Hepatocyte (in vitro differentiated cells): Measurements from ENCODE around the gene SDF4.

ENCODE experiments used
- EZH2phosphoT487 ChIP-seq: fragments of 200-600 bp; sonication (generic); IDR thresholded peaks from one replicate; pipeline ENCODE4 v1.6.1; 2018; ENCODE audit warnings: antibody characterized with exemption, mild to moderate bottlenecking, low read depth, moderate library complexity; ENCODE audit not compliant: unreplicated experiment, severe bottlenecking
- TF ChIP-seq, protein P1 (sequence below): fragments of 200-600 bp; sonication (generic); IDR thresholded peaks from 2 replicates; pipeline ENCODE4 v1.5.1; 2016; ENCODE audit warnings: antibody characterized with exemption, mild to moderate bottlenecking; ENCODE audit not compliant: poor library complexity

DNA sequence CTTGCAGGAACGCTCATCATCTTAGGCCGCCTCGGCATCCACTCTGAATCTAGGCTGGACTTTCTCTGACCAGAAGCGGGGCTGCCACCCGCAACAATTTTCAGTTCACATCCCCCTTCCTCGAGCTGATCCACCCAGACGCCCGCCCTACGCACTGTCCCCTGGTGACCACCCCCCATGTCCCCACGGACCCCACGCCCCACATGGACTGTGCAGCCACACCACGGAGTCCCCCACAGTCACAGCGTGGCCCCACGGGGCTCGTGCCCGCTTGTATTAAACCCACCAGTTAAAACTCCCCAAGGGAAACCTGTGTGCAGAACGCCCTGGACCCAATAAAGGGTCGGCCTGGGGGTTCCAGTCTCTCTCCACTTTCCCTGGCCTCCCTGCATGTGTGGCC lies 27.7 kb upstream of the SDF4 start:
- TF ChIP-seq, protein P1, sequence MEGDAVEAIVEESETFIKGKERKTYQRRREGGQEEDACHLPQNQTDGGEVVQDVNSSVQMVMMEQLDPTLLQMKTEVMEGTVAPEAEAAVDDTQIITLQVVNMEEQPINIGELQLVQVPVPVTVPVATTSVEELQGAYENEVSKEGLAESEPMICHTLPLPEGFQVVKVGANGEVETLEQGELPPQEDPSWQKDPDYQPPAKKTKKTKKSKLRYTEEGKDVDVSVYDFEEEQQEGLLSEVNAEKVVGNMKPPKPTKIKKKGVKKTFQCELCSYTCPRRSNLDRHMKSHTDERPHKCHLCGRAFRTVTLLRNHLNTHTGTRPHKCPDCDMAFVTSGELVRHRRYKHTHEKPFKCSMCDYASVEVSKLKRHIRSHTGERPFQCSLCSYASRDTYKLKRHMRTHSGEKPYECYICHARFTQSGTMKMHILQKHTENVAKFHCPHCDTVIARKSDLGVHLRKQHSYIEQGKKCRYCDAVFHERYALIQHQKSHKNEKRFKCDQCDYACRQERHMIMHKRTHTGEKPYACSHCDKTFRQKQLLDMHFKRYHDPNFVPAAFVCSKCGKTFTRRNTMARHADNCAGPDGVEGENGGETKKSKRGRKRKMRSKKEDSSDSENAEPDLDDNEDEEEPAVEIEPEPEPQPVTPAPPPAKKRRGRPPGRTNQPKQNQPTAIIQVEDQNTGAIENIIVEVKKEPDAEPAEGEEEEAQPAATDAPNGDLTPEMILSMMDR: no peak
- no peak for TF ChIP-seq EZH2phosphoT487
